Peyer's patch (tissue), 4 donors: Measurements from ENCODE around the gene KIFBP.

Experiments used
- POLR2A ChIP-seq, 2 donors: fragments of 450-650 bp; IDR thresholded peaks; one replicate each; pipeline ENCODE4 v1.5.1; 2017; ENCODE audit warnings: antibody characterized with exemption in 2 of 2, mild to moderate bottlenecking in 2 of 2, moderate library complexity in 2 of 2
- TF ChIP-seq, protein P1 (sequence below), 6 experiments: fragments of 450-650 bp in 4 of 6; fragments of 200-600 bp in 2 of 6; sonication (generic) in 1 of 6; IDR thresholded peaks; one replicate each; pipeline ENCODE4 v1.5.1; 2017 to 2019; ENCODE audit warnings: antibody characterized with exemption in 6 of 6, mild to moderate bottlenecking in 3 of 6, moderate library complexity in 1 of 6

DNA sequence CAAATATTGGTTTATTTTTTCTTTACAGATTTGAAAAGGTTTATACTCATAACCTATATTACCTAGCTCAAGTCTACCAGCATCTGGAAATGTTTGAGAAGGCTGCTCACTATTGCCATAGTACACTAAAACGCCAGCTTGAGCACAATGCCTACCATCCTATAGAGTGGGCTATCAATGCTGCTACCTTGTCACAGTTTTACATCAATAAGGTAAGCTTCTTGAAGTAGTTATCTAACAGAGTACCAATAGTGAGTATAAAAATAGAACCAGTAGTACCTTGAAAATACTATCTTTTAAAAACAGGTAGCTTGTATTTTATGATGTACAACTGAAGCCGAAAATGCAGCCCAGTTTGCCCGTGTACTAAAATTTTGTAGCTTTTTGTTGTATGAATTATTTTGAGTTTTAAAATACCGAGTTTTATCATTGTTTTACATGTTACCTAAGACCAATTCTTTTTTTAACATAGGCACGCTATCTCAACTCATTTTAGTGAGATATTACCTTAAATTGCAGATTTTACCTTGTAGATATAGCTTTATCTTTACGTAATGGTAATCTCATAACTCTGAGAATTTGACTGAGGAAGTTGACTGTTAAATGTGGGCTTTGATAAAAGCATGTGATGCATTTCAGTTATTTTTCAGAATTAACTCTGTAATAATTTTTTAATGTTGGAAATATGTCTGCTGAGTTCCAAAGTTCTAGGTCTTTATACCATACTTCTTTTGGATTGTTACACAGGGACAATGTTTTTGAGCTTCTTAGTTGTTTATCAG lies 17.3 kb downstream of the KIFBP start:
- TF ChIP-seq, protein P1, sequence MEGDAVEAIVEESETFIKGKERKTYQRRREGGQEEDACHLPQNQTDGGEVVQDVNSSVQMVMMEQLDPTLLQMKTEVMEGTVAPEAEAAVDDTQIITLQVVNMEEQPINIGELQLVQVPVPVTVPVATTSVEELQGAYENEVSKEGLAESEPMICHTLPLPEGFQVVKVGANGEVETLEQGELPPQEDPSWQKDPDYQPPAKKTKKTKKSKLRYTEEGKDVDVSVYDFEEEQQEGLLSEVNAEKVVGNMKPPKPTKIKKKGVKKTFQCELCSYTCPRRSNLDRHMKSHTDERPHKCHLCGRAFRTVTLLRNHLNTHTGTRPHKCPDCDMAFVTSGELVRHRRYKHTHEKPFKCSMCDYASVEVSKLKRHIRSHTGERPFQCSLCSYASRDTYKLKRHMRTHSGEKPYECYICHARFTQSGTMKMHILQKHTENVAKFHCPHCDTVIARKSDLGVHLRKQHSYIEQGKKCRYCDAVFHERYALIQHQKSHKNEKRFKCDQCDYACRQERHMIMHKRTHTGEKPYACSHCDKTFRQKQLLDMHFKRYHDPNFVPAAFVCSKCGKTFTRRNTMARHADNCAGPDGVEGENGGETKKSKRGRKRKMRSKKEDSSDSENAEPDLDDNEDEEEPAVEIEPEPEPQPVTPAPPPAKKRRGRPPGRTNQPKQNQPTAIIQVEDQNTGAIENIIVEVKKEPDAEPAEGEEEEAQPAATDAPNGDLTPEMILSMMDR (IDR thresholded peaks at IDR 0.05): no peak
- no peak for TF ChIP-seq POLR2A (IDR thresholded peaks at IDR 0.05)
